GM12878 (cell line): ENCODE data around the gene P4HTM. TPM values are rescaled to one million over a fixed set of nuclear protein-coding genes. Genes with fewer than 3 reads are reported as not detected.

Experiments
- E4F1 ChIP-seq: fragments of 450-650 bp; IDR thresholded peaks from 2 replicates; pipeline ENCODE4 v1.6.1; 2018; ENCODE audit warnings: borderline replicate concordance, mild to moderate bottlenecking; ENCODE audit not compliant: partially characterized antibody
- EED ChIP-seq: sonication (generic); IDR thresholded peaks from 2 replicates; pipeline ENCODE4 v1.6.1; 2016; ENCODE audit warnings: antibody characterized with exemption, low read depth
- EP300 ChIP-seq, 2 experiments: fragments of 150-350 bp in 1 of 2; IDR thresholded peaks; 2 replicates each; pipeline ENCODE4 v1.6.1; 2011 to 2012; ENCODE audit warnings: low read depth in 2 of 2, low read length in 2 of 2, borderline replicate concordance in 1 of 2, improper control_type of control experiment in 1 of 2, inconsistent platforms in 1 of 2; ENCODE audit not compliant: control insufficient read depth in 1 of 2
- EZH2 ChIP-seq: IDR thresholded peaks from 2 replicates; pipeline ENCODE4 v1.6.1; 2012; ENCODE audit warnings: low read depth, mild to moderate bottlenecking, control low read depth, inconsistent platforms, low read length, borderline replicate concordance; ENCODE audit not compliant: control insufficient read depth
- HDAC6 ChIP-seq: fragments of 200-600 bp; sonication (generic); IDR thresholded peaks from one replicate; pipeline ENCODE4 v1.8.0; 2017; ENCODE audit warnings: antibody characterized with exemption; ENCODE audit not compliant: unreplicated experiment
- MLLT1 ChIP-seq: fragments of 450-650 bp; IDR thresholded peaks from 2 replicates; pipeline ENCODE4 v1.6.1; 2016; ENCODE audit warnings: mild to moderate bottlenecking
- MYB ChIP-seq: fragments of 150-350 bp; IDR thresholded peaks from 2 replicates; pipeline ENCODE4 v1.6.1; 2014; ENCODE audit warnings: mild to moderate bottlenecking, low read depth, low read length, borderline replicate concordance
- NFYB ChIP-seq: IDR thresholded peaks from 2 replicates; pipeline ENCODE4 v1.6.1; 2011; ENCODE audit warnings: low read depth, mild to moderate bottlenecking, low read length, improper control_type of control experiment, moderate library complexity; ENCODE audit not compliant: insufficient read depth
- PAX5 ChIP-seq: IDR thresholded peaks from 2 replicates; pipeline ENCODE4 v1.6.1; 2011; ENCODE audit warnings: low read depth, low read length, borderline replicate concordance
- POU2F2 ChIP-seq: IDR thresholded peaks from 3 replicates; pipeline ENCODE4 v1.6.1; 2011; ENCODE audit warnings: low read depth, mild to moderate bottlenecking, low read length, borderline replicate concordance
- RCOR1 ChIP-seq: conservative IDR thresholded peaks from 2 replicates; pipeline ENCODE4 v1.6.1; 2012; ENCODE audit warnings: low read depth, low read length, improper control_type of control experiment
- SIN3A ChIP-seq: IDR thresholded peaks from 2 replicates; pipeline ENCODE4 v1.6.1; 2012; ENCODE audit warnings: low read depth, low read length, improper control_type of control experiment
- SMAD5 ChIP-seq: IDR thresholded peaks from 2 replicates; pipeline ENCODE4 v1.6.1; 2016; ENCODE audit warnings: antibody characterized with exemption, low read depth
- SMARCA5 ChIP-seq: fragments of 450-650 bp; IDR thresholded peaks from 2 replicates; pipeline ENCODE4 v1.6.1; 2017; ENCODE audit warnings: mild to moderate bottlenecking
- SREBF1 ChIP-seq: IDR thresholded peaks from 2 replicates; pipeline ENCODE4 v1.6.1; 2012; ENCODE audit warnings: mild to moderate bottlenecking, low read length
- TCF3 ChIP-seq: IDR thresholded peaks from 2 replicates; pipeline ENCODE4 v1.6.1; 2012; ENCODE audit warnings: low read depth, mild to moderate bottlenecking, low read length, borderline replicate concordance; ENCODE audit not compliant: insufficient read depth
- ZBTB33 ChIP-seq: fragments of 450-650 bp; IDR thresholded peaks from 2 replicates; pipeline ENCODE4 v1.6.1; 2017; ENCODE audit warnings: mild to moderate bottlenecking
- polyA plus RNA-seq, 11 experiments: library from polyadenylated mRNA; depleted of rRNA in 4 of 11; unstranded in 6 of 11; stranded (reverse) in 5 of 11; fragments of >200 nt; fragmentation: Nextera tagmentation in 4 of 11; fragmentation: Illumina TruSeq in 1 of 11; extraction: Ambion mirVana in 4 of 11; extraction: Trizol in 1 of 11; gene quantifications; 1 replicate in 1 of 11; 2 replicates in 10 of 11; pipeline versions ENCODE4 v1.2.1 to v1.2.3, GENCODE V29; 2011 to 2016; ENCODE audit warnings: inconsistent platforms in 2 of 11, missing spikeins in 2 of 11, low read depth in 1 of 11
- total RNA-seq, 4 experiments: library from RNA; depleted of rRNA in 3 of 4; stranded (reverse); fragments of >200 nt in 3 of 4; fragmentation: Illumina TruSeq in 1 of 4; extraction: Trizol in 1 of 4; gene quantifications; 2 replicates each; pipeline versions ENCODE4 v1.2.1 to v1.2.3, GENCODE V29; 2013 to 2021
- TF ChIP-seq, protein P1 (sequence below): IDR thresholded peaks from 2 replicates; pipeline ENCODE4 v1.6.1; 2011; ENCODE audit warnings: borderline replicate concordance, low read depth, mild to moderate bottlenecking, moderate library complexity, low read length; ENCODE audit not compliant: insufficient read depth, poor library complexity, severe bottlenecking

The P4HTM gene
- total and polyA plus RNA-seq, 10 of the 15 experiments (the other 5 are each of a cell fraction or from before 2014, with no cell fraction given), result 0.76 to 28.8 (median 22.9) TPM

DNA sequence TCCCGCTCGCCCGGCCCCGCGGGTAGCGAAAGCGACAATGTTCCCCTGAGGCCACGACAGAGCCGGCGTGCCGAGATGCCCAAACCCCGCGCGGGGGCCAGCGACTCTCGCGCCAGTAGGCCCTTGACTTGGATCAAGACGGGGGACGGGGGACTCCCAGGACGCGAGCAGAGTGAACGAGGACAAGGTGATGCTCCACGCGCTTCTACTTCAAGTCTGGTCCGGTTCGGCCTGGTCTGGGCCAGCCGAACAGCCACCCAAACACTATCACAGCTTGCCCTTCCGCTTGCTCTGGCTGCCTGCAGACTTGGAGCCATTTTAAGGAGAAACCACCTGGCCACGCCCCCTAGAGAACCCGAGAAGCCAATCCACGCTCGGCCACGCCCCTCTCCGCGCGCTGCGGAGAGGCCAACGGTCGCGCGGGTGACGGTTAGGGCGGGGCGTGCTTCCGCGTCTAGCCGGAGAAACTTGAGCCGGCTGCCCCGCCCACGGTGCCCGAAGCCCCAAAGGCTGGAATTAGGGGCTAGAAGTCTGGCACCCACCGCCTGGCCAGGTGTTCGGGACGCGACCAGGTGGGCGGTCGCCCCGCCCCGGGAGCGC lies 31.3 kb downstream of the P4HTM start (continued):
- TF ChIP-seq, protein P1, sequence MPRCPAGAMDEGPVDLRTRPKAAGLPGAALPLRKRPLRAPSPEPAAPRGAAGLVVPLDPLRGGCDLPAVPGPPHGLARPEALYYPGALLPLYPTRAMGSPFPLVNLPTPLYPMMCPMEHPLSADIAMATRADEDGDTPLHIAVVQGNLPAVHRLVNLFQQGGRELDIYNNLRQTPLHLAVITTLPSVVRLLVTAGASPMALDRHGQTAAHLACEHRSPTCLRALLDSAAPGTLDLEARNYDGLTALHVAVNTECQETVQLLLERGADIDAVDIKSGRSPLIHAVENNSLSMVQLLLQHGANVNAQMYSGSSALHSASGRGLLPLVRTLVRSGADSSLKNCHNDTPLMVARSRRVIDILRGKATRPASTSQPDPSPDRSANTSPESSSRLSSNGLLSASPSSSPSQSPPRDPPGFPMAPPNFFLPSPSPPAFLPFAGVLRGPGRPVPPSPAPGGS, result peak; percentile 9
- TF ChIP-seq SREBF1 (peak; percentile 18; the same call in 1 of the 2 replicates), PAX5 (peak; percentile 61; the same call in 1 of the 2 replicates), SIN3A (no peak; the same call in 1 of the 2 replicates), SMARCA5 (peak; percentile 8), POU2F2 (peak; percentile 98), MYB (peak; percentile 86), ZBTB33 (0 out of 2 replicates have a peak, but pooled peaks have one; percentile 24), TCF3 (peak; percentile 87; the same call in 1 of the 2 replicates), SMAD5 (peak; percentile 99), EZH2 (no peak), MLLT1 (peak; percentile 90), RCOR1 (peak; percentile 37; the same call in 1 of the 2 replicates), E4F1 (peak; percentile 7), EP300 (IDR thresholded peaks at IDR 0.05; ENCODE audit: borderline replicate concordance in 1 of 2, control insufficient read depth in 1 of 2, low read depth in 2 of 2, low read length in 2 of 2) (peak in 1 of 2 experiments; percentile 50; a peak in 1 of 4 replicates), NFYB (peak; percentile 70; the same call in 1 of the 2 replicates), EED (no peak), HDAC6 (peak; percentile 83)
